ENCODE results near the gene KL. TPM values are rescaled to one million over a fixed set of nuclear protein-coding genes. Genes with fewer than 3 reads are reported as not detected.

The KL gene
- total RNA-seq, 1 donor from 2014 or later = 4.4 TPM

DNA sequence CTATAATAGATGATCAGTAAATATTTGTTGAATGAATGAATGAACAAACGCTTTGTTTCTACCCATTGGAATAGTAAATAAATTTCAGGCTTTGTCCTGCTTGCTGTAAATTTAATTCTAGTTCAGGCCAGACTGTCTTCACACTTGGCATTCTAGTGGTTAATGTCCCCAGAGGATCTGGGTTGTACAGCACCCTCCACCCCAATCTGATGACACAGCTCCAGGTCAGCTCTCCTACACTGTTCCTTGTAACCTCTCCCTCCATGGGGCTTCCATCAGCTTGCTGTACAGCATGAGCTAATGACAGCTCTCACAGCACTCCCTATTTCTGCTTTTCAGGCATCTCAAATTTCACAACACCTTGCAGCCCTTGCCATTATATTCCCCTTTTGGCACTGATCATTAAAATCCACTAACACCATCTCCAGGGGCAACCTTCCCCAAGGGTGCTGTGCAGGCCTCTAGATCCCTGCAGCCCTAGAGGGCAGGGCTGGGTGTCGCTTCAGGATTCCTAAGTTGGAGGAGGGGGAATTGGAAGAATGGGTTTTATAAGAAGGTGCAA, 12.7 kb upstream of the KL start:
- DNase-seq (ENCODE audit: low spot score) = no peak

DNA sequence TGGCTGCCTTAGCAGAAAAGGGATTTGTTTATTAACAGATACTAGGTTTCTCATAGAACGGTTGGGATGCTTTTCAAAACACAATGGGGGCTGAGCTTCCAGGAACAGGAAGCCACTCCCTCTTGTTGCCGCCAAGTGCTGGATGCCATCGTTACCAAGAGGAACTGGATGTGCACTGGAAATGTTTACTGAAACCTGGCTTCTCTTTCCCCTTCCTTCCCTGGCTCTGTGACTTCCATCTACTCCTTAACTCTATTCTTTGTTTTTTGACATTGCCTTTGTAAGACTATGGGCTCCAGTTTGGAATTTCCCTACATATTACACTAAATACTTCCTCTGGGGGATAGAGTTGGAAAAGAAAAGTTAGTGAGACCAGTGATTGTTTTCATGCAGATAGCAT, 11.7 kb upstream of the KL start:
- DNase-seq (ENCODE audit: low spot score) = no peak

DNA sequence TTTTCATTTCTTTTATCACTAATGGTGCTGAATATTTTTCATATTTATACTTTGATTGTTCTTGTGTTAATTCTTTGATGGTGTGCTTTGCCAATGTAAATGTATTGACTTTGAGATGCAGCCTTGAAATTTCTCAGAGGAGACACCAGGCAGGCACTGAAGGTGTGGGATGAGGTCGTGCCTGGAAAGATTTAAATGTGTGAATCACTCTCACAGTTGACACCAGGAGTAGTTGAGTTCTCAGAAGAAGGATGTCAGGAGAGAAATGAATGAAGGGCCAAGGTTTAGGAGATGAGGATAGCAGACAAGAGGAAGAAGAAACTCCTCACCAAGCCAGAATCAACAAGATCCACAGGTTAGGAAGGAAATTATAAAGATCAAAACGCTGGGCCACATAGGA, 10.1 kb upstream of the KL start:
- DNase-seq (ENCODE audit: low spot score) = no peak

DNA sequence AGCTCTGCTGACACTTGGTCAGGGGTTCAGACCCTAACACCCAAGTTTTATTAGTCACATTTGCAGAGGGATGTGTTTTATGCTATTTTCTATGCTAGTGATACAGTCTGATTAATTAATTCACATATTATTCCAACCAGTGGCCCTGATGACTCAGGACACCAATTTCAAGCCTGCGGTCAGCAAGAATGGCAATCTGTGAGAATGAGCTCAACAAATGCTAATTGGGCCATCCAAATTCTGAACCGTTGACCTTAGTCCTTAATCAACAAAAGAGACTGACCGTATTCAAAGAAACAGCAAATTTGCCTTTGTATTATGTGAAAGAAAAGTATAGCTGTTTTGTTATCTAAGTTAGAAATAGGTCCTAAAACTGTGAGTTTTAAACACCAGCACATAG, 9.6 kb upstream of the KL start:
- no peak for DNase-seq (ENCODE audit: low spot score)

DNA sequence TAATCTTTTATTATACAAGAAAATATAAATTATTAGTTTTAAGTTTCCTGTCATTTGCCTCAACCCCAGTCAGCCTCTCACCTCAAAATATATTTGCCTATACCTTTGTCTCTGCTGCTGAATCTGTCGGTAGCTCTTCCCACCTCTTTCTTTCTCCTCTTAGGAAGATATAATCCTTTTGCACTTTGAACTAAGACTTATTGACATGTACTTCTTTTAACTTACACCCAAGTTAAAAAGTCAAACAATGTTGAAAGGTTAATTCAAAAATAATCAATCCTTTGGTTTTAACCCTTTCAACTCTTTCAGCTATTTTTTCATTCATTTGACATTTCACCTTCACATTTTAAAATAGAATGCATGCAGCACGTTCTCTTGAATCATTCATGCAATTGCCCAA, 9.0 kb upstream of the KL start:
- DNase-seq (ENCODE audit: low spot score) = no peak

DNA sequence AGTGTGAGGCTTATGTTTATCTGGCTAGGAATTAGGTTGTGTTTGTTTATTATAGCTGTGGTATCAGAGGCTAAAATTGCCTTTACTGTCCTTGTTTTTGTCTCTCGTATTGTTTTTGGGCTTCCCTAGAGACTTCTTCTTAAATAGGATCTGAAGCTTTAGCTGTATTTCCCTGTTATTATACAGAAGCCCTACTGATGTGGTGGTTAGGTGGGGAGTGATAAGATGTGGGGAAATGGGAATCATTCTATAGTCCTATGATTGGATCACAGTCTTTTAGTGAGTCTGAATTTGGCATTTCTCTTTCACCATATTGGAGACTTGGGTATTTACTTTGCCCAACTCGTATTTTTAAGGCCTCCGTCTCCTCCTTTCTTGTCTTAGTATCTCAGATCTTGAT, 8.3 kb upstream of the KL start:
- DNase-seq (ENCODE audit: low spot score) = no peak

DNA sequence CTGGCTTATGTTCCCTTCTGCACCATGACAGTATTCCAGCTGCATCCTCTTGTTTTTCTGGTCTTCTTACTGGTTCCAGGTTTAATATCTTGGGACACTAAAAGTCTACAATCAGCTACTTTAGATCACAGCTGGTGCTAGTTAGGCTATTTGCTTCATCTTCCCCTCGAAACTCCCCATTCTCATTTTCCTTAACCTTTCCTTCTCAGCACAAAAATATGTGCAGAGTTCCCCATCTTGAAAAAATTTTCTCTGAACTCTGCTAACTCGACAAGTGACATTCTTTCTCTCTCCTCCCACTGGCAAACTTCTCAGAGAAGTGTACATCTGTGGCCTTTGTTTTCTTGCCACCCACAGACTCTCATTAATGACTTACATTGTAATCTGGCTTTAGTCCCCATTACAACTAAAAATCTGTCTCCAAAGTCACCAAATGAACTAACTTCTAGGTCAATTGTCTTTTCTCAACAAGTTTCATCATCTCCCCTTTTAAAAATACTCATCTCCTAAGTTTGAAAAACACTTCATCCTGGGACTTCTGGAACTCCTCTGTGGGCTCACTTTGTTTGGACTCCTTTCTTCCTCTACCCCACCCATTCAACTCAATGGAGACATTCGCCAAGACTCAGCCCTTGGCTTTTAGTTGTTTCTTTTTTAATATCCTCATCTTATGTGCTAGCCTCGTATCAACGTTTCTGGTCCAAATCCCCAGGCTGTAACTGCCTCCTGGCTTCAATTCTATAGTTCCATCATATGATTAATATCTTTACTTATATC, 7.1 kb upstream of the KL start:
- DNase-seq (ENCODE audit: low spot score) = no peak

DNA sequence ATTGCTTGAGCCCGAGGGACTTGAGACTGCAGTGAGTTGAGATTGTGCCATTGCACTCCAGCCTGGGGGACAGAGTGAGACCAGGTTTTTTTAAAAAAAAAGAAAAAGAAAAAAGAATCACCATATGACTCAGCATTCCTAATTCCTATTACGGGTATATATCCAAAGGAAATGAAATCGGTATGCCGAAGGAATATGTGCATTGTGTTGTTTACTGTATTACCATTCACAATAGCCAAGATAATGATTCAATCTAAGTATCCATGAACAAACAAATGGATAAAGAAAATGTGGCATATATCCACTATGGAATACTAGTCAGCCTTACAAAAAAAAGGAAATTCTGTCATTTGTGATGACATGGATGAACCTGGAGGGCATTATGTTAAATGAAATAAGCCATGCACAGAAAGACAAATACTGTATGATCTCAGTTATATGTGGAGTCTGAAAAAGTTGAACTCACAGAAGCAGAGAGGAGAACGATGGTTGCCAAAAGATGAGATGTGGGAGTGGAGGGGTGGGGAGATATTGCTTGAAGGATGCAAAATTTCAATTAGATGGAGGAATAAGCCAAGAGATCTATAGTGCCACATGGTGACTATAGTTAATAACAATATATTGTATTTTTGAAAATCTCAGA, 4.3 kb upstream of the KL start:
- no peak for DNase-seq (ENCODE audit: low spot score)

DNA sequence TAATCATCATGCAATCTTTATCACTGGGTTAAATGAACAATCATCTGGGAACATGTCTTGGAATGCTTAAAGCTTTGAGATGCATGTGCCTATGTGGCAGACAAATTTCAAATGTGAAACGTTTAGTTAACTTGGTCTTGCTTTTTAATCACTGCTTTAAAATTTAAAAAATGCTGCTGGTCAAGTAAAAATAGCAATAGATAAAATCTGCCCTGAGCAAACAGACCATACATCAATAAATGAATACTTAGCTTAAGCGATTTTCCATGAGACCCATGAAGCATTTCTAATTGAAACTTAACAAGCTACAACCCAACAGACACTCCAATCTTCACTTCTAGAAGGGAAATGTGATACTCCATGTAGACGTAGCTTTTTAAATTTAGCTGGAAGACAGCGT, 1.9 kb upstream of the KL start:
- DNase-seq (ENCODE audit: low spot score) = no peak

DNA sequence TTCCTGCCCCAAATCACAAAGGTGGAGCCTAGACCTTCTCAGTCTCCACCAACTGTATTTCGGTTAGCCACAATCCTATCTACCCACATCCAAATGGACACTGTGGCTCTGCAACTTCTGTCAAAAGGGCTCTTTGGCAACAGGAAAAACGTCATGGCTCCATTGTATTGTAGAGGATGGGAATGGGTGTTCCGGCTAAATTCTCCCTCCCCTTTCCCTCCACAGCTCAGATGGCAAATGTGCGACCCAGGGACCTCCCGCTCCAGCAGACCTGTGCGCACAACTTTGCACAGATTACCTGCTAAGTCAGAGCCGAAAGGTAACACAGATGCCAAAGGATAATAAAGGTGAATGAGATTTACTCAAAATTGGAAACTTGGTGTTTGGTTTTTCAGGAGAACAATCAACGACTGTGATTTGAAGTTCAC, 968 bp upstream of the KL start:
- no peak for DNase-seq (ENCODE audit: low spot score)

DNA sequence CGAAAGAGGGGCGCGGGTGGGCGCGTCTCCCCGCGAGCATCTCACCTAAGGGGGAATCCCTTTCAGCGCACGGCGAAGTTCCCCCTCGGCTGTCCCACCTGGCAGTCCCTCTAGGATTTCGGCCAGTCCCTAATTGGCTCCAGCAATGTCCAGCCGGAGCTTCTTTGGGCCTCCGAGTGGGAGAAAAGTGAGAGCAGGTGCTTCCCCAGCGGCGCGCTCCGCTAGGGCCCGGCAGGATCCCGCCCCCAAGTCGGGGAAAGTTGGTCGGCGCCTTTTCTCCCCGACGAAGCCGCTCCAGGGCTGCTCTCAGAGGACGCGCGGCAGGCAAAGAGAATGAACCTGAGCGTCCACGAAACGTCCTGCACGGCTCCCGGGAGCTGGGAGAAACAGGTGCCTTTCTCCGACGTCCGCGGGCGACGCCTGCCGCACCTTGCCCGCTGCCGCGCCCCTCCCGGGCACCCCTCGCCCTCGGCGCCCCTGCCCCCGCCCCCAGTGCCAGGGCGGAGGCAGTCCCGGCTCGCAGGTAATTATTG, 366 bp upstream of the KL start:
- no peak for DNase-seq (ENCODE audit: low spot score)

DNA sequence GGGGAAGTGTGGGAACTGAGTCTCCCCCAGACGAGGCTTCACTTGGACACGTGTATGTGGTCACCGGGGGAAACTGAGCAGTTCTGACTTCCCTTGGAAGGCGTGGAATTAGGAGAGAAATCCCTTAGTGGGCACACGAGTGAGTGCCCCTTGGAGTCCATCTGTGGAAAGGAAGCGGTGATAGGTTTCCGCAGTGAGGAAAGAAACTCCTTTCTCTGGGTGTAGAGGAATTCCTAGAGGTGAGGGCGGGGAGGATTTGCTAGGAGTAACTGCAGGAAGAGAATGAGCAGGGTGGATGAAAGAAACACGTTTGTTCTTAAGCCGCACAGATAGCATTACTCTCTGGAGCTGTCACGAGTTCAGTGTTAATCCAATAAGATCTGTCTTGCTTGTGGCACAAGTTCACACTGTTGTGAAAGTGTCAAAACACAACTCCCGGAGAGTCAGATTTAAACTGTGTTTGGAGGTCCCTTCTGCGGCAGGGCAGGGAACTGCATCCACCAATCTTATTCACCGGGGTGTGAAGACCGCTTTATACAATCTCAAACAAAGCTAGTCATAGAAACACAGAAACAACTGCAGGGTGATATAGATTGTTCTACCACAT, 1.2 kb downstream of the KL start:
- no peak for DNase-seq (ENCODE audit: low spot score)

DNA sequence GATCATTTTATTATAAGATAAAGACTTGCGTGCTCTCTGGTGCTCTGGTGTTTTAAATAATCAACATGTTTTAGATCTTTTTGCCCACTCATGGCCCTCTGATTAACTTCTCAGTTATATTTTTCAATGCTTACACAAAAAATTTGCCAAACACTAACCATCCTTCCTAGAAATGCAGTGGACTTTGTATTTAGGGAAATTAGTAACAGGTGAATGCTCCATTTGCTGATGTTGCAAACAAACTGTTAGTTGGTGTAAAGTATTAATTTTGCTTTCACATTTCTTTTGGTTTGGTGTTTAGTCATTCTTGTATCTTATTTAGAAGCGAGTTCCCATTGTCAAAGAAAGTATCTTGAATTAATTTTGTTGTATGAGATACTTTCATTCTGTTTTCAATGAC, 2.7 kb downstream of the KL start:
- no peak for DNase-seq (ENCODE audit: low spot score)

DNA sequence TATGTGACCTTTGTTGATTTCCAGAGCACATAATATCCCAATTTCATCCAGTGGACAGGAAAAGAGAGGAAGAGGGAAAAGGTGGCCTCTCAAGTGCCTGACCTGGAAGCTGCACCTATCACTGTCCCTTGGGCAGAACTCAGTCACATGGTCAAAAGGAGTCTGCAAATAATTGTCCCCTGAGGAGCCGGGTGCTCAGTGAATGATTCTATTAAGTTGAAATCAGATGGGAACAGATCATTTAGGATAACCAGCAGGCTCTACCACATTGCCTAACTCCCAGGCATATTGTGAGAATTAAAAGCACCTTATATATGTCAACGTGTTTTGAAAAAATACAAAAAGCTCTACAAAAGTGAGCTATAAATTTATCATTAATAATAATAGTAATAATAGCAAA, 6.8 kb downstream of the KL start:
- no peak for DNase-seq (ENCODE audit: low spot score)

DNA sequence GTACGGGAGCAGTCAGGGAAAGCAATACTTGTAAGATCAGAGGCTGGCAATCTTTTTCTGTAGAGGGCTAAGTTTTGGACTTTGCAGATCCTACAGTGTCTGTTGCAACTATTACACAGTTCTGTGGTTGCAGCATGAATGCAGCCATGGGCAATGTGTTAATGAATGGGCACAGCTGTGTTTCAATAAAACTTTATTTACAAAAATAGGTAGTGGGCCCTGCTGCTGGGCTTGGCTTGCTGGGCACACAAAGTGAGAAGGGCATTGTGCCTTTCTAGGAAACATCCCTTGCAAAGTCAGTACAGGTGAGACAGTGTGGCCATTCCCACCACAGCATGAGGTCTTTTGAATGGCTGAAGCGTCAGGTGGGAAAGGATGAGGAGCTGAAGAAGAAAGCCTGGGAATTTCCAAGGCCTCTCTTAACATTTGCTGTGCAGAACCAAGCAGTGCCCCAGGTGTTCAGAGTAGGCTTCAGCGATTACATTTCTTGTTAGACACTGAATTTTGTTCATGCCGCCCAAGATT, 9.1 kb downstream of the KL start:
- no peak for DNase-seq (ENCODE audit: low spot score)

DNA sequence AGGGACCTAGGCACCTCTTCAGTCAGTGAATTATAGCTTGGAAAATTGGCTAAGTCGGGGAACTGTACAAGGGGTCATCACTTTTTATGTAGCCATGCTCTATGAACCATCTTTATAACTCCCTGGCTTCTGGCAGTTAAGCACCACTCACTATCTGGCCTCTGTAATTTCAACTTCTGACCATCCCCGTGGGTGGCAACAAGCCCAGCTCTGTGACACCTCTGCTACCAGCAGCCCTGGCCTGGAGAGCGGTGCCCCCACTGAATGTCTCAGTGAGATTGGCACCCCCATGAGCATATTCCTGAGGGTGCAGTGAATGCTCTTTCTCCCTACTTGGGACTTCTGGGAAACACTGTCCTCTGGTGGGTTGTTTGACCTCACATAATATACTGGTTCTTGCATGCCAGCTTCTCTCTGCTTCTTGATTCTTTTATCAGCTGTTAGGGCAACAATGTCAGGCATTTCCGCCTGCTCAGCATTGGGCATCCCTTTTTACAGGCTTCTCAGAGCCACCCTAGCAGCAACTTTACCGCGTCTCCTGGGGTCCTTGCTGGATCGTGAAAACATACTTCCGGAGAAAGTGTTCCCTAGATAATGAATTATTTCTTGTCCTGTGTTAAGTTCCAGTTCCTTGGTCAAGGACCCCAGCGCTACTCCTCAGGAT, 10.4 kb downstream of the KL start:
- no peak for DNase-seq (ENCODE audit: low spot score)

DNA sequence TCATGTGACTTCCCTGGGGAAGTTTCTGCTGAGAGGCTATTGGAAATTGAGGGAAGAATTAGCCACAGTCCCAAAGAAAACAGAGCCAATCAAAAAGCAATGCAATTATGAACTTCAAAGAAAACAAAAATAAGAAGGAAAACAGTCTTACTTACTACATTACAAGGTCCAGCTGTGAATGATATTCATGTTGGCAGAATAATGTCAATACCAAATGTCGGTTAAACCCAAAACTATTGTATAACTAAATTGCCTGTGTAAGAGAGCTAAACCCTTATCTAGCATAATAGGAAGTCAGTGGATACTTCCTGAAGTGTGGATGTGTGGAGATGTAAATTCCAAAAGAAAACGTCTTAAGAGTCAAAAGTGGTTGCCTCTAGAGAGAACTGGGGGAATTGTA, 12.4 kb downstream of the KL start:
- no peak for DNase-seq (ENCODE audit: low spot score)

DNA sequence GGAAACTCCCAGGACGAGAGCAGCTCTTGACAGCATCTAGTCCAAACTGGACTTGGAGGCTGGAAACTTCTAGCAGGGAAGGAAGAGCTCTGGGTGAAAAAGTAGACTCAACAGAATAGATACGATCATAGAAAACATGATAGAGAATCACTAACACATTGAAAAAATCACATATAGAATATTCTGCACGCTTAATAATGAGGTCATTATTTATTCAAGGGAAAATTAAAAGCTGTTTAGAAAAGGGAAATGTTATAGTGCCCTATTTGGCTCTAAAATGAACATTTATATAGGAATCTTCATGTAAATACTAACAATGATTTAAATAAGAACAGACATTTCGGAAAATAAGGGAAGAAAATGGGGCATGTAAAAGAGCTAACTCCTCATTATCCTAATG, 15.1 kb downstream of the KL start:
- no peak for DNase-seq (ENCODE audit: low spot score)

DNA sequence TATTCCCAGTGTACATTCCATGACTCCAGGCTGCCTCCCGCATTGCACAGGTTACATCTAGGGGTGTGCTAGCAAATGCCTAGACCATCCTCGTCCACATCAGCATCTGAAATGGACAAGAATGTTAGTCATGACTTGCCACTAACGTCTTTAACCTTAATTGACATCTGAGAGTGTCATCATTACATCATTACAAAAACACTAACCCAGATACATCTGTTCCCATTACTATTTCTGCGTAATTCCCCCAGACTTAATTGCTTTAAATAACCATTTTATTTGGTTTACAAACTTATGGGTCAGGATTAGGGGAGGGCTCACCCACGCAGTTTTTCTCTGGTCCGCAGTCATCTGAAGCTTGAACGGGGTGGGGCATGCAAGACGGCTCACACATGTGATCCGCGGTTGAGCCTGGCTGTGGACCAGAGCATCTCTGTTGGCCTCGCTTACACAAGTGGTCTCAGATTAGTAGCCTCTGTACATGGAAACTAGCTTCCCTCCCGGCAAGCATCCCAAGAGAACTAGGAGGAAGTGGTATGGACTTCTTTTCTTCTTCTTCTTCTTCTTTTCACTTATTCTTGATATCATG, 15.9 kb downstream of the KL start:
- DNase-seq (ENCODE audit: low spot score) = no peak

DNA sequence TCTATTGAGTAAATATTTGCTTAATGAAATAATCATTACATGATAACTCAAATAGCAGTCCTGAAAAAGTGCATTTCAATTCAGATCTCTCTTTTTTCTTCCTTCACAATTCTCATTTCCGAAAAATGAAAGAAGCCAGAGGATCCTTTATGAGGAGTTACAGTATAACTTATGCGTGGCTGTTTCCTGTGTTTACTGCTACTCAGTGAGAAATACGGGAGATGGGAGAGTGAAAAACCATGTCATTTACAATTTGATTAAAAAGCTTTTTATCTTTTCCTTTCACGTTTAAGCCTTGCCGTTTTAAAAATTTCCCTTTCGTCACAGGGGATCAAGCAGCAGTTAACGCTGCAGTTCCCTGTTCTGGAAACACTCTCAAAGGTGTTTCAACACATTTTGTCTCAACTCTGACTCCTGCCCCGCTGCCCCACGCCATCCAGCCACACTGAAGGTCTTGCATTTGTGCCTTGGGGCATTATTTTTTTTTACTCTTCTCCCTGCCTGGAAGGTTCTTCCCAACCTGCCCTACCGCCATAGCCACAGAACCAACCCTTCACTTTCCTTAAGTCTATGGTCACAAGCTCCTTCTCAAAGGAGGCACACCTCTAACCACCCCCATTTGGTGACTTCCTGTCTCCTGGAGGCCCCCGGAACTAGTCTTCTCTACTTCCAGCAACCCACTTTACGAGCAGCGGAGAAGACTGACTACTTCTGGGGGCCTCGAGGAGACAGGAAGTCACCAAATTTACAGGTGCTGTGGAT, 17.0 kb downstream of the KL start:
- DNase-seq (ENCODE audit: low spot score) = no peak

Measured in mesenteric fat pad (tissue), 1 donor.